ENCODE data around the gene PIK3CD.

Gene PIK3CD

GRCh38 chr1:9687120-9687873 lies 35.8 kb downstream of the PIK3CD start:
- peak; percentile 78 for DNase-seq
- Histone ChIP-seq H3K9me3 (ENCODE audit: severe bottlenecking) (no peaks in the 10 kb centered on the region), H3K27me3 (ENCODE audit: insufficient read depth, low read depth, severe bottlenecking) (peaks cover 6% of the 10 kb centered on the region), H3K27ac (peak overlapping the region; percentile 55), H3K36me3 (no peaks in the 10 kb centered on the region), H3K4me3 (ENCODE audit: low read depth, low read length) (peak overlapping the region; percentile 55)
- TF ChIP-seq CTCF (IDR thresholded peaks at IDR 0.05; ENCODE audit: low read depth, low read length): peak; percentile 30; the same call in 1 of the 2 replicates

- no peaks in the 10 kb centered on the region for H3K36me3 ChIP-seq
- peak overlapping the region; percentile 55 for H3K4me3 ChIP-seq (ENCODE audit: low read depth, low read length)
- no peak for TF ChIP-seq CTCF (IDR thresholded peaks at IDR 0.05; ENCODE audit: low read depth, low read length)
- no peak for DNase-seq
- H3K27ac ChIP-seq: no peak overlapping the region
- no peaks in the 10 kb centered on the region for H3K9me3 ChIP-seq (ENCODE audit: severe bottlenecking)
- peaks cover 6% of the 10 kb centered on the region for H3K27me3 ChIP-seq (ENCODE audit: insufficient read depth, low read depth, severe bottlenecking)
Observed at GRCh38 chr1:9687874-9688582, 36.5 kb downstream of the PIK3CD start.

GRCh38 chr1:9688599-9688998 lies 37.1 kb downstream of the PIK3CD start:
- no peak for DNase-seq
- no peaks in the 10 kb centered on the region for H3K9me3 ChIP-seq (ENCODE audit: severe bottlenecking)
- TF ChIP-seq CTCF (IDR thresholded peaks at IDR 0.05; ENCODE audit: low read depth, low read length): no peak
- H3K4me3 ChIP-seq (ENCODE audit: low read depth, low read length): peak overlapping the region; percentile 55
- peaks cover 6% of the 10 kb centered on the region for H3K27me3 ChIP-seq (ENCODE audit: insufficient read depth, low read depth, severe bottlenecking)
- H3K36me3 ChIP-seq: no peaks in the 10 kb centered on the region
- H3K27ac ChIP-seq: peak overlapping the region; percentile 42

GRCh38 chr1:9689011-9689706 lies 37.6 kb downstream of the PIK3CD start:
- DNase-seq: peak; percentile 85
- H3K4me3 ChIP-seq (ENCODE audit: low read depth, low read length): peak overlapping the region; percentile 55
- no peaks in the 10 kb centered on the region; the same call in 1 of the 2 replicates for H3K36me3 ChIP-seq
- H3K27me3 ChIP-seq (ENCODE audit: insufficient read depth, low read depth, severe bottlenecking): peaks cover 6% of the 10 kb centered on the region
- no peak for TF ChIP-seq CTCF (IDR thresholded peaks at IDR 0.05; ENCODE audit: low read depth, low read length)
- H3K27ac ChIP-seq: peak overlapping the region; percentile 42
- H3K9me3 ChIP-seq (ENCODE audit: severe bottlenecking): no peaks in the 10 kb centered on the region

- DNase-seq: peak; percentile 26
- H3K36me3 ChIP-seq: no peaks in the 10 kb centered on the region; the same call in 1 of the 2 replicates
- no peak overlapping the region for H3K27ac ChIP-seq
- H3K9me3 ChIP-seq (ENCODE audit: severe bottlenecking): no peaks in the 10 kb centered on the region
- H3K27me3 ChIP-seq (ENCODE audit: insufficient read depth, low read depth, severe bottlenecking): peaks cover 6% of the 10 kb centered on the region
- no peak for TF ChIP-seq CTCF (IDR thresholded peaks at IDR 0.05; ENCODE audit: low read depth, low read length)
- peak overlapping the region; percentile 49 for H3K4me3 ChIP-seq (ENCODE audit: low read depth, low read length)
Observed at GRCh38 chr1:9689971-9690381, 38.4 kb downstream of the PIK3CD start.

Measured in WERI-Rb-1 (cell line).